CD4-positive, alpha-beta T cell (primary cell): Measurements from ENCODE around the gene HAUS1. TPM values are rescaled to one million over a fixed set of nuclear protein-coding genes. Genes with fewer than 3 reads are reported as not detected.

Experiments
- ATAC-seq: fragments of 200-7000 bp; cut with Tn5 transposase; one replicate; pipeline ENCODE4 v1.10.0; 2022; ENCODE audit warnings: mild to moderate bottlenecking; ENCODE audit not compliant: poor library complexity
- CTCF ChIA-PET: fragments of 350-600 bp; sonication (Branson Sonifier 250); formaldehyde crosslinking; loops from one replicate; lab custom pipeline; 2021; ENCODE audit warnings: antibody characterized with exemption, inconsistent platforms; lab: Charles Lee
- POLR2A ChIA-PET: fragments of 350-600 bp; sonication (Branson Sonifier 250); formaldehyde crosslinking; loops from one replicate; lab custom pipeline; 2021; ENCODE audit warnings: antibody characterized with exemption, inconsistent platforms; lab: Charles Lee
- DNase-seq, 14 experiments: peaks; one replicate each; pipeline ENCODE4 v3.0.0-alpha.2; 2013 to 2020; ENCODE audit warnings: mixed read lengths in 2 of 14
- H3K27ac ChIP-seq, 2 donors: one replicate each; pipeline versions ENCODE4 v1.5.1 to v1.7.0; 2013; ENCODE audit warnings: low read length in 2 of 2, low read depth in 1 of 2, mild to moderate bottlenecking in 1 of 2
- H3K27me3 ChIP-seq, 2 experiments: 1 replicate in 1 of 2; 2 replicates in 1 of 2; pipeline versions ENCODE4 v1.6.1 to v1.7.0; 2013; ENCODE audit warnings: low read length in 2 of 2, control low read depth in 1 of 2, mild to moderate bottlenecking in 1 of 2, moderate library complexity in 1 of 2; ENCODE audit not compliant: insufficient read depth in 2 of 2, control insufficient read depth in 1 of 2
- H3K36me3 ChIP-seq: one replicate; pipeline ENCODE4 v1.6.1; 2013; ENCODE audit warnings: low read length, control low read depth; ENCODE audit not compliant: insufficient read depth
- H3K4me1 ChIP-seq: one replicate; pipeline ENCODE4 v1.6.1; 2013; ENCODE audit warnings: low read length, control low read depth; ENCODE audit not compliant: insufficient read depth
- H3K4me3 ChIP-seq: one replicate; pipeline ENCODE4 v1.5.1; 2013; ENCODE audit warnings: mild to moderate bottlenecking, low read length, moderate library complexity
- H3K9me3 ChIP-seq, 2 experiments: 1 replicate in 1 of 2; 2 replicates in 1 of 2; pipeline versions ENCODE4 v1.6.1 to v1.7.0; 2013; ENCODE audit warnings: low read length in 2 of 2, mild to moderate bottlenecking in 2 of 2, control low read depth in 1 of 2, moderate library complexity in 1 of 2; ENCODE audit not compliant: control insufficient read depth in 1 of 2, insufficient read depth in 1 of 2
- H3K27ac Mint-ChIP-seq: one replicate; pipeline ENCODE4 v1.8.0; 2020; ENCODE audit warnings: mixed read lengths
- H3K27me3 Mint-ChIP-seq: one replicate; pipeline ENCODE4 v1.8.0; 2021; ENCODE audit warnings: mixed read lengths
- H3K36me3 Mint-ChIP-seq: one replicate; pipeline ENCODE4 v1.8.0; 2021; ENCODE audit warnings: low read depth, mixed read lengths
- H3K4me1 Mint-ChIP-seq: one replicate; pipeline ENCODE4 v1.8.0; 2021; ENCODE audit warnings: low read depth, mixed read lengths
- H3K4me3 Mint-ChIP-seq: one replicate; pipeline ENCODE4 v1.8.0; 2020; ENCODE audit warnings: mild to moderate bottlenecking, mixed read lengths
- H3K9me3 Mint-ChIP-seq: one replicate; pipeline ENCODE4 v1.8.0; 2020; ENCODE audit warnings: mixed read lengths
- intact Hi-C, 2 experiments: fragments of 100-400 bp; cut with DNase I in 1 of 2; cut with micrococcal nuclease in 1 of 2; formaldehyde crosslinking; loops; one replicate each; pipeline versions ENCODE4 v1.15.1 to v1.9.0; 2023 to 2025; cut with DNase I, micrococcal nuclease
- total RNA-seq, 174 experiments: library from RNA in 2 of 174; stranded (reverse) in 2 of 174; gene quantifications; one replicate each; pipeline ENCODE4 v1.2.3 and lab custom pipeline; 2021 to 2026
- TF ChIP-seq, protein P1 (sequence below): fragments of 200-600 bp; IDR thresholded peaks from one replicate; pipeline ENCODE4 v1.8.0; 2022; ENCODE audit warnings: antibody characterized with exemption, mild to moderate bottlenecking

Gene HAUS1
- total RNA-seq, 2 experiments from 2014 or later, result 8.8 to 10.8 TPM

DNA sequence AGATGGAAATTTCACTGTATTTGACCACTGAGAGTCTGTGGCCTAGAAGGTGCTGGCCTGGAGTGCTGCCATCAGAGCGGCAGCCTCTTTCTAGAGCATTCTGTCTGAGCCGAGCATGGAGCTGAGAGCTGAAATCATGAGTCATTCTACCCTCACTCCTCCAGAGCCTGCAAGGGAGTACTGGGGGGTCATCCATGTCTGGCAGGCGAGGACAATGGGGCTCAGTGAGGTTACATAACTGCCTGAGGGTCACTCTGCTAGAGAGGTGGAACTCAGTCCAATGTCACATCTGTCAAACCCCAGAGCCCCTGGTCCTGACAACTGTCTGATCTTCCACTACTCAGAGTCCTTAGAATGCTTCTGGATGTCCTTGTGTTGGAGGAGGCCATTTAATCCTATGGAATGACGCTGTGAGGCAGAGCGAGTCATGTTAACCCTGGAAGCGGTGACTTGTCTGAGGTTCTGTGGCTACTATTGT, 65.3 kb downstream of the HAUS1 start:
- H3K4me3 Mint-ChIP-seq, result no peak overlapping the region
- intact Hi-C loops, result no loop called here
- CTCF ChIA-PET, result interaction anchor here (0.6 kb wide), 1 partner anchor 119 kb away, joined by 3 read pairs; no protein-coding TSS in a partner anchor
- TF ChIP-seq, protein P1, sequence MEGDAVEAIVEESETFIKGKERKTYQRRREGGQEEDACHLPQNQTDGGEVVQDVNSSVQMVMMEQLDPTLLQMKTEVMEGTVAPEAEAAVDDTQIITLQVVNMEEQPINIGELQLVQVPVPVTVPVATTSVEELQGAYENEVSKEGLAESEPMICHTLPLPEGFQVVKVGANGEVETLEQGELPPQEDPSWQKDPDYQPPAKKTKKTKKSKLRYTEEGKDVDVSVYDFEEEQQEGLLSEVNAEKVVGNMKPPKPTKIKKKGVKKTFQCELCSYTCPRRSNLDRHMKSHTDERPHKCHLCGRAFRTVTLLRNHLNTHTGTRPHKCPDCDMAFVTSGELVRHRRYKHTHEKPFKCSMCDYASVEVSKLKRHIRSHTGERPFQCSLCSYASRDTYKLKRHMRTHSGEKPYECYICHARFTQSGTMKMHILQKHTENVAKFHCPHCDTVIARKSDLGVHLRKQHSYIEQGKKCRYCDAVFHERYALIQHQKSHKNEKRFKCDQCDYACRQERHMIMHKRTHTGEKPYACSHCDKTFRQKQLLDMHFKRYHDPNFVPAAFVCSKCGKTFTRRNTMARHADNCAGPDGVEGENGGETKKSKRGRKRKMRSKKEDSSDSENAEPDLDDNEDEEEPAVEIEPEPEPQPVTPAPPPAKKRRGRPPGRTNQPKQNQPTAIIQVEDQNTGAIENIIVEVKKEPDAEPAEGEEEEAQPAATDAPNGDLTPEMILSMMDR, result no peak
- H3K36me3 Mint-ChIP-seq, result peaks cover 9% of the 10 kb centered on the region
- Histone ChIP-seq H3K4me3 (no peak overlapping the region), H3K27ac (no peak overlapping the region), H3K9me3 (no peaks in the 10 kb centered on the region), H3K4me1 (peaks cover 15% of the 10 kb centered on the region), H3K36me3 (no peaks in the 10 kb centered on the region), H3K27me3 (no peaks in the 10 kb centered on the region)
- ATAC-seq, result no peak
- H3K9me3 Mint-ChIP-seq, result no peaks in the 10 kb centered on the region
- POLR2A ChIA-PET, result no interaction called here
- H3K27me3 Mint-ChIP-seq, result no peaks in the 10 kb centered on the region
- peaks cover 21% of the 10 kb centered on the region for H3K4me1 Mint-ChIP-seq
- H3K27ac Mint-ChIP-seq, result no peak overlapping the region
- no peak for DNase-seq

DNA sequence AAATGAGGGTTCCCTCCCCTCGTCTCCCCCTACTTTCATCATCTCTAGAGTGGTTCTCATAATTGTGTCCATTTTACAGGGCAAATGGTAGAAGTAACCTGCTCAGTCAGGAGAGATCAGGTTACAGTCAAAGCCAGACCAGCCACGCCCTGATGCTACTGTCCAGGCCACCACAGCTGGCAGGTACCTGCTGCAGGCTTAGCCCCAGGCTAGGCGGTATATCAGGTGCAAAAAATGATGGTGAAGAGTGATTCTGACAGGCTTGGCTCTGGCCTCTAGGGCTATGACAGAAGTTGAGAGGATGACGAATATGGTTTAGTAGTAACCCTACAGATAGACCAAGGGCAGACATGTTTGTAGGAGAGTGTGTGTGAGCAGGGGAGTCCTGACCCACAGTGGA, 67.1 kb downstream of the HAUS1 start:
- no peaks in the 10 kb centered on the region for H3K27me3 ChIP-seq
- no peak for DNase-seq
- no peaks in the 10 kb centered on the region for H3K9me3 Mint-ChIP-seq
- H3K4me1 Mint-ChIP-seq, result peaks cover 36% of the 10 kb centered on the region
- H3K4me3 Mint-ChIP-seq, result peak overlapping the region; percentile 64
- H3K9me3 ChIP-seq, result no peaks in the 10 kb centered on the region
- peaks cover 22% of the 10 kb centered on the region for H3K36me3 Mint-ChIP-seq
- no peaks in the 10 kb centered on the region for H3K27me3 Mint-ChIP-seq
- no peak overlapping the region for H3K4me3 ChIP-seq
- POLR2A ChIA-PET, result no interaction called here
- TF ChIP-seq, protein P1, result no peak
- intact Hi-C loops, result loop anchor here in 1 of 2 experiments (5.0 to 10.0 kb wide), 2 partner anchors 81 to 743 kb away; partner anchors contain the start of genes KATNAL2 and PIAS2
- CTCF ChIA-PET, result no interaction called here
- no peak overlapping the region for H3K27ac ChIP-seq
- no peaks in the 10 kb centered on the region for H3K36me3 ChIP-seq
- no peak overlapping the region for H3K27ac Mint-ChIP-seq
- no peak for ATAC-seq
- H3K4me1 ChIP-seq, result peaks cover 24% of the 10 kb centered on the region

DNA sequence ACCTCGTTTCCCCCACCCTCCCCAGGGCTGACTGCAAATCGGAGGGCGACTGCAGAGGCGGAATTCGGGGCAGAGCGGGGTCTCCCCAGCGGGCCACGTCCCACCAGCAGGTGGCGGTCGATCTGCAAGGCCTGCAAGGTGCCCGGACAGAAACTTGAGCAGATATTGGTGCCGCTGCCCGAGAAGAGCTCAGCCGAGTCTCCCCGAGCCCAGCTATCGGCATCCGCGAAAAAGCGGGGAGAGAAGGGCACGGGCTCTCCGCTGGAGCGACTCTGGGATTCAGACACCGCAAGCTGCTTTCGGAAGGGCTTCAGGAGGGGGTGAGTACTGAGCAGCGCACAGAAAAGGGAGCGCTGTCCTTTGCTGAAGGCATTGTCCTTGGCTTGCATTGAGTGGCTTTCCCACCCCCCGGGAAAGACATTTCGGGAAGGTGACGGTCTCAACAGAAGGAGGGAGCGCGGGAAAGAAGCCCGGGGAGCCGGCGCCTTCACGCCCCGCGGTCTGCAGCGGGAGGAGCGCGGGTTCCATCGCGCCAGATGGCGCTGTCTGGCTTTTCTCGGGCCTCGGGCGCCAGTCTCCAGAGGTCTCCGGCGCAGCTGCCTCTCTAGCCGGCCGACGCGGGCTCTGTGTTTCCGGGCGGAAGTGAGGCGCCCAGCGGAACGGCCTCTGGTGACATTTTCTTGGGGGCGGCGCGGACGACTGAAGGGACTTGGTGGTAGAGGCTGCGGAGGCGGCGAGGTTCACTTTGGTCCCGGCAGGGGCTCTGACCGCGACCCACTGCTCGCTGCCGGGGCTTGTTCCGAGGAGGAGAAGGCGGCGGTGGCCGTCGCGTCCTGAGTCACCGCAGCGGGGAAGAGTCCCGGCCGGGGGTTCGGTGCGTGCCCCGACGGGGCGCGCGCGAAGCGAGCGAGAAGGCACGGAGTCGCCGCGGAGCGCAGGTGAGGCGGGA, 69.5 kb downstream of the HAUS1 start:
- ChIA-PET POLR2A (interaction anchor here (0.6 to 2.2 kb wide), 18 partner anchors 9 to 485 kb away, joined by 3 to 12 read pairs (median 4); partner anchors contain the start of gene ATP5F1A), CTCF (interaction anchor here (0.8 to 2.6 kb wide), 45 partner anchors 9 to 977 kb away, joined by 3 to 48 read pairs (median 6); partner anchors contain the start of gene ATP5F1A)
- Histone ChIP-seq H3K36me3 (no peaks in the 10 kb centered on the region), H3K4me3 (peak overlapping the region; percentile 93), H3K9me3 (no peaks in the 10 kb centered on the region), H3K27me3 (no peaks in the 10 kb centered on the region), H3K27ac (peak overlapping the region; percentile 64 to 70), H3K4me1 (peaks cover 39% of the 10 kb centered on the region)
- DNase-seq (peak; percentile 88 to 96 (median 91)), ATAC-seq (peak; percentile 91)
- intact Hi-C loops, result loop anchor here (1.0 to 10.0 kb wide), 8 partner anchors 17 to 741 kb away; partner anchors contain the start of genes HAUS1 (in 1 of the 2), KATNAL2 (in 1 of the 2) and PIAS2 (in 1 of the 2)
- no peaks in the 10 kb centered on the region for H3K9me3 Mint-ChIP-seq
- H3K27ac Mint-ChIP-seq, result peak overlapping the region; percentile 91
- peaks cover 27% of the 10 kb centered on the region for H3K36me3 Mint-ChIP-seq
- peaks cover 44% of the 10 kb centered on the region for H3K4me1 Mint-ChIP-seq
- TF ChIP-seq, protein P1, result peak; percentile 99
- peak overlapping the region; percentile 99 for H3K4me3 Mint-ChIP-seq
- no peaks in the 10 kb centered on the region for H3K27me3 Mint-ChIP-seq
